Duodenal mucosa (tissue), 2 donors: Measurements from ENCODE around the gene POGLUT2.

Experiments
- H3K27ac ChIP-seq: one replicate; pipeline ENCODE4 v1.7.0; 2013; ENCODE audit warnings: low read depth, low read length
- H3K27me3 ChIP-seq, 2 donors: one replicate each; pipeline ENCODE4 v1.7.0; 2013; ENCODE audit warnings: low read length in 2 of 2, control low read depth in 1 of 2; ENCODE audit not compliant: insufficient read depth in 2 of 2, control insufficient read depth in 1 of 2
- H3K36me3 ChIP-seq, 2 donors: one replicate each; pipeline ENCODE4 v1.7.0; 2013; ENCODE audit warnings: low read length in 2 of 2, control low read depth in 1 of 2; ENCODE audit not compliant: insufficient read depth in 2 of 2, control insufficient read depth in 1 of 2
- H3K4me1 ChIP-seq, 2 donors: one replicate each; pipeline ENCODE4 v1.7.0; 2013; ENCODE audit warnings: low read length in 2 of 2, control low read depth in 1 of 2; ENCODE audit not compliant: insufficient read depth in 2 of 2, control insufficient read depth in 1 of 2
- H3K4me3 ChIP-seq, 2 donors: one replicate each; pipeline ENCODE4 v1.7.0; 2013; ENCODE audit warnings: low read length in 2 of 2, low read depth in 1 of 2
- H3K9ac ChIP-seq, 2 donors: one replicate each; pipeline ENCODE4 v1.7.0; 2013; ENCODE audit warnings: low read length in 2 of 2, low read depth in 1 of 2
- H3K9me3 ChIP-seq, 2 donors: one replicate each; pipeline ENCODE4 v1.7.0; 2013; ENCODE audit warnings: low read length in 2 of 2, control low read depth in 1 of 2; ENCODE audit not compliant: control insufficient read depth in 1 of 2

Gene POGLUT2

GRCh38 chr13:102830646-102831045 is 31.9 kb upstream of the POGLUT2 start:
- H3K27me3 ChIP-seq = no peaks in the 10 kb centered on the region
- no peak overlapping the region for H3K9ac ChIP-seq
- H3K4me3 ChIP-seq = no peak overlapping the region
- H3K4me1 ChIP-seq = no peaks in the 10 kb centered on the region
- peaks cover 4 to 26% of the 10 kb centered on the region in 2 donors for H3K36me3 ChIP-seq
- no peak overlapping the region for H3K27ac ChIP-seq
- H3K9me3 ChIP-seq = no peaks in the 10 kb centered on the region

GRCh38 chr13:102825921-102826706 is 27.3 kb upstream of the POGLUT2 start:
- Histone ChIP-seq H3K4me3 (no peak overlapping the region), H3K9me3 (no peaks in the 10 kb centered on the region), H3K27me3 (no peaks in the 10 kb centered on the region), H3K4me1 (no peaks in the 10 kb centered on the region), H3K9ac (no peak overlapping the region), H3K27ac (no peak overlapping the region), H3K36me3 (peaks cover 7 to 35% of the 10 kb centered on the region in 2 donors)

GRCh38 chr13:102825400-102825799 is 26.6 kb upstream of the POGLUT2 start:
- H3K27me3 ChIP-seq = no peaks in the 10 kb centered on the region
- peaks cover 7 to 40% of the 10 kb centered on the region in 2 donors for H3K36me3 ChIP-seq
- no peaks in the 10 kb centered on the region for H3K9me3 ChIP-seq

GRCh38 chr13:102817907-102818306 is 19.1 kb upstream of the POGLUT2 start:
- Histone ChIP-seq H3K4me1 (no peaks in the 10 kb centered on the region), H3K27ac (no peak overlapping the region), H3K4me3 (no peak overlapping the region), H3K9me3 (no peaks in the 10 kb centered on the region), H3K27me3 (no peaks in the 10 kb centered on the region), H3K9ac (no peak overlapping the region), H3K36me3 (peaks cover 7 to 30% of the 10 kb centered on the region in 2 donors)

More at GRCh38 chr13:102825400-102825799, 26.6 kb upstream of the POGLUT2 start:
- no peaks in the 10 kb centered on the region for H3K4me1 ChIP-seq
- H3K27ac ChIP-seq = no peak overlapping the region
- no peak overlapping the region for H3K9ac ChIP-seq
- no peak overlapping the region for H3K4me3 ChIP-seq

- Histone ChIP-seq H3K27me3 (no peaks in the 10 kb centered on the region), H3K4me3 (no peak overlapping the region), H3K9ac (no peak overlapping the region), H3K4me1 (no peaks in the 10 kb centered on the region), H3K36me3 (peaks cover 7 to 26% of the 10 kb centered on the region in 2 donors), H3K9me3 (no peaks in the 10 kb centered on the region), H3K27ac (no peak overlapping the region)
Measured at GRCh38 chr13:102817241-102817640, 18.5 kb upstream of the POGLUT2 start.

GRCh38 chr13:102816708-102817107 is 17.9 kb upstream of the POGLUT2 start:
- Histone ChIP-seq H3K27ac (no peak overlapping the region), H3K4me1 (no peaks in the 10 kb centered on the region), H3K9me3 (no peaks in the 10 kb centered on the region), H3K36me3 (peaks cover 1 to 21% of the 10 kb centered on the region in 2 donors), H3K27me3 (no peaks in the 10 kb centered on the region), H3K9ac (no peak overlapping the region), H3K4me3 (no peak overlapping the region)

- H3K27me3 ChIP-seq = no peaks in the 10 kb centered on the region
- H3K4me3 ChIP-seq = no peak overlapping the region
- H3K4me1 ChIP-seq = no peaks in the 10 kb centered on the region
- H3K9me3 ChIP-seq = no peaks in the 10 kb centered on the region
- H3K9ac ChIP-seq = no peak overlapping the region
- H3K36me3 ChIP-seq = peaks cover 0 to 18% of the 10 kb centered on the region in 2 donors
- H3K27ac ChIP-seq = no peak overlapping the region
Measured at GRCh38 chr13:102815788-102816187, 17.0 kb upstream of the POGLUT2 start.

GRCh38 chr13:102814793-102815192 is 16.0 kb upstream of the POGLUT2 start:
- H3K9me3 ChIP-seq = no peaks in the 10 kb centered on the region
- peaks cover 0 to 14% of the 10 kb centered on the region in 2 donors for H3K36me3 ChIP-seq
- H3K4me3 ChIP-seq = no peak overlapping the region
- H3K27ac ChIP-seq = no peak overlapping the region
- H3K27me3 ChIP-seq = no peaks in the 10 kb centered on the region
- no peaks in the 10 kb centered on the region for H3K4me1 ChIP-seq
- H3K9ac ChIP-seq = no peak overlapping the region

- H3K4me3 ChIP-seq = no peak overlapping the region
- no peaks in the 10 kb centered on the region for H3K9me3 ChIP-seq
- no peaks in the 10 kb centered on the region for H3K4me1 ChIP-seq
- H3K27me3 ChIP-seq = no peaks in the 10 kb centered on the region
- H3K36me3 ChIP-seq = peaks cover 0 to 9% of the 10 kb centered on the region in 2 donors
- no peak overlapping the region for H3K27ac ChIP-seq
- no peak overlapping the region for H3K9ac ChIP-seq
Measured at GRCh38 chr13:102814025-102814607, 15.3 kb upstream of the POGLUT2 start.

GRCh38 chr13:102812611-102813287 is 14.0 kb upstream of the POGLUT2 start:
- Histone ChIP-seq H3K27ac (no peak overlapping the region), H3K27me3 (no peaks in the 10 kb centered on the region), H3K36me3 (peaks cover 0 to 7% of the 10 kb centered on the region in 2 donors), H3K4me1 (no peaks in the 10 kb centered on the region), H3K9me3 (no peaks in the 10 kb centered on the region), H3K9ac (no peak overlapping the region), H3K4me3 (no peak overlapping the region)
